Measurements from ENCODE around the gene BSND.

- no peak for TF ChIP-seq POLR2AphosphoS5 (IDR thresholded peaks at IDR 0.05; ENCODE audit: borderline replicate concordance, low read depth, low read length)
- no peak for TF ChIP-seq EZH2 (IDR thresholded peaks at IDR 0.05)
Measured at GRCh38 chr1:55059302-55060132, 60.8 kb downstream of the BSND start.
